HG02870 (cell line): ENCODE data around the gene PAPPA.

Source experiments
- ATAC-seq: cut with Tn5 transposase; IDR thresholded peaks from one replicate; pipeline ENCODE4 v1.9.1; 2021; ENCODE audit warnings: mild to moderate bottlenecking, moderate library complexity; ENCODE audit not compliant: unreplicated experiment

The PAPPA gene

DNA sequence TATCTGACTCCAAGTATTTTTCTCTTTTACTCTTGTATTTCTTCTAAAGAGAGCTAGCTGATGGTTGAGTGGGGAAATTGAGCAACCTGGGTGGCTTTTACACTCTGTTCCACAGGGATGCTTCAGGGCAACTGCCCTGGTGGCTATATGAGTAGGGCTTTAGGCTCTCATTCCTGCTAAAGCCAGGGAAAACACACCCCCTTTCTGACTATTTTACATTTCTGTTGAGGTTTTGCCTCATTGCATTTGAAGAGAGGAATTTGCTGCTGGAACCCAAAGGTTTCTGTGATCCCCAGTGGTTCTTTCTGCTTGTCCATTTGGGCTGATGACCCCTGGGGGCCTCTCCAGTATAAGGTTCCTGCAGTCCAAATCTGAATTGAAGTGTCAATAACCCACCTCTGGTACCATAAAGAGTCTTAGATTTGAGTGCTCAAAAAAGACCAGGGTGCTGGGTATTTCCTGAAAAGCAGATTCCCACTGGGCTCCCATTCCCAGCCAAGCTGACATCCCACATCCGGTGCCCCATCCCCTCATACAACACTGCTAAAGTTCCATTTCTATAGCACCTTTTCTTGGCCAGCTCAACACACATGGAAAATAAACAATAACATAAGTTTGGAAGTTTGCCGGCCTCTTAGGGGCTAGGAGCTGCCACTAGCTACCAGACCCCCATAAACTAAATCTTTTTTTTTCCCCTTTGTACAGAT lies 59.5 kb downstream of the PAPPA start:
- no peak for ATAC-seq

DNA sequence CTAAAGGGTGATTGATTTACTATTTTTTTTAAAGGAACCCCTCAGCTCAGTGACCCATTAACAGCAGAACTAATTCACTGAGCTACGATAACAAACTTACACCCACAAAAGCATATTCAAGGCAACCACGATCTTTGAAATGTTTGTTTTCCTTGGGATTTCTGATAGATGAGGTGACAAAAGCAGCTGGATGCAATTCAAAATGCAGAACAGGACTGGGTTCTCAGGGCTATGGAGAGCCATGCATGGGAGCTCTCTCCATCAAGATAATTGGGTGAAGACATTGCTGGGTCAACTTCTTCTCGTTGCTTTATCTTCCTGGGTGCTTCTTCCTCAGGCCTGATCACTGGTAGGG lies 60.1 kb downstream of the PAPPA start:
- ATAC-seq = no peak

DNA sequence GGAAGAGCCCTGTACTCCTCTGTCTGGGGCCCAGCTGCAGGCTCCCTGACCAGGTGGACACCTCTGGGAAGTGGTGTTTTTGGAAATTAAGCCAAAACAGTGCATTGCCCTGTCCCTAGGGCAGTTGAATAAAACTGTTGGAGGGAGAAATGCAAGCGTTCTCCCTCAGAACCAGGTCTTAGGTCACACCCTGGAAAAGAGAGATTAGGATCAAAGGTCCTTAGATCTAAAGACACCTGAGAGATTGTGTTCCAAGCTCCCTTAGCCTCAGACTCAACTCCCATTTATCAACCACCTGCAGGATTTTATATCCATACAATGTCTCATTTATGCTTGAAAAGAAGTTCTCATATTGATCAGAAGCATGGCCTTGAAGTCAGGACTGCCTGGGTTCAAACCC lies 64.8 kb downstream of the PAPPA start:
- ATAC-seq = no peak

DNA sequence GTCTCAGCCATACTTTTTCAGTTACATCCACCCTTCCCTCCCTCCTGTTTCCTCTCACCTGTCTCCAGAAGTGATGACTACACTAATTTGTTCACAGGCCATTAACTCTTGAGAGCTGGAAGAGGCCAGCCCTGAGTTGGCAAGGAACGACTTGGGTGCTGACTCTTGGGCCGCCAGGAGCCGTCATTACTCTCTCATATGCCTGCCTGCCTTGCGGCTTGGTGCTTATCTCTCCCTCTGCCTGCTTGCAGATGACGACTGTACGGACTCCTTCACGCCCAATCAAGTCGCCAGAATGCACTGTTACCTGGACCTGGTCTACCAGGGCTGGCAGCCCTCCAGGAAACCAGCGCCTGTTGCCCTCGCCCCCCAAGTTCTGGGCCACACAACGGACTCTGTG lies 66.1 kb downstream of the PAPPA start:
- ATAC-seq = no peak

DNA sequence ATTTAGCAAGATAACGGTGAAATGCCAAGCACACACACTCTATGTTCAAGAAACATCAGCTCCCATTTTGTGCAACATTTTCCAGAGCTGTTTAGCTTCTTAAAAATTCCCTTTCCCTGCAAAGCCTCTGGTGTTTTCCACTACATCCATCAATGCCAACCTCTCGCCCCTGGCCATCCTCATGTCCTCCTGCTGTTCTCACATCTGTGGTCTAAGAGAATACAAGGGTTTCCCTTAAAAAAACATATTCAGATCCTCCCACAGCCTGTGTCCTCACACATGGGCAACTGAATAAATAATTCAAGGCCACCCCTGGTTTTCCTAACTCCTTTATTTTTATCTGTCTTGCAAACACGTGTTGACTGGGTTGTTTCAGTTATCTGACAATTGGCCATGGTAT lies 70.3 kb downstream of the PAPPA start:
- ATAC-seq = no peak

DNA sequence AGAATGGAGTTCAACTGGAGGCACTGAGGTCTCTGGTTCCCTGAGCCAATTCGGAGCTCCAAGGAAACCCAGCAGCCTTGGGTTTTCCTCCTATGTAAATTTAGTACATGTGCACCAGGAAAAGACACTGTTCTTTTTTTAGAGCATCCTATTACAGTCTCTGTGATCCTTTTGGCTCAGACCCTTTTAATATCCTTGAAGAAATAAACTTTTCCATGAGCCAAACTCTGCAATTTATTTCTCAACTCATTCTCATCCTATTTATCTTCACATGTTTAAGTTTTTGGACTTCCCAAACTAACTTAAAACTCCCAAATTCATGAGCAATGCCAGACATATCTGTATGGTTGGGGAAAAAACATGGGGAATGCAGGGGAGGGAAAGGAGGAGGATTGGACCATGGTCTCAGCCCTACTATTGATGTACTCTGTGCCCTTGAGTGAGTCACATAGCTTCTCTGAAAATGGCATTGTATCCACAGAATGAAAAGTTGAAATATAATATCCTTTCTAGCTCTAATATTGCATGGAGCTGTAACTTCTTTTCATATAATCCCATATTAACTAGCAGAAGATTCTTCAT lies 76.6 kb downstream of the PAPPA start:
- no peak for ATAC-seq

DNA sequence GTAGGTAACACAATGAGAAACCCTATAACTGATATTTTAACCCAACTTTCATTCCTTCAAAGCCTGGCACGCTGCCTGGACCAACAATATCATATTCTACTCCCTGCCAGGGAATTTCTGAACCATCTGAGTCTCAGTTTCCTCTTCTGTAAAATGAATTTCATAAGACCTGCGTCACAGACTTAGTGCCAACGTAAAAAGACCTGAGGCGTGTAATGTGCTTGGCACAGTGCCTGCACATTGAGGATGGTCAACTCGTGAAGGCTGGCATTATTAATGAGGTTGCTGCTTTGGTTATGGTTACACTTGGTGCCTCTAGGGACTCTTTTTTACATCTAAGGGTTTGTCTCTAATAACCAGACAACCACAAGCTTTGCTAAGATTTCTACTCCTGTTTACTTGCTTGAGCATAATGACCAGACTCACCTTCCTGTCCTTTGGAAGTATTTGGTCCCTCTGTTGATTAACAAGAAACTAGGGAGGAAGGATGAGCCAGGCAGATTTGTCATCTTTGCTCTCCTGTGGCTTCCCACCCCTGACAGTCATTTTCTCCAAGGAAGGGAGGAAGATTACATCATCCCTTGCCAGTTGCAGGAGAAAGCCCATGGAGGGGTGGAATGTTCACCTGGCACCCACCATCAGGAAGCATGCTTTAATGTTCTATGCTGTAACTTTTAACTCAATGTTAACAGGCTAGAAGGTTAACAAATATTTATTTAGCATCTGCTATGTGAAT lies 79.0 kb downstream of the PAPPA start:
- no peak for ATAC-seq

DNA sequence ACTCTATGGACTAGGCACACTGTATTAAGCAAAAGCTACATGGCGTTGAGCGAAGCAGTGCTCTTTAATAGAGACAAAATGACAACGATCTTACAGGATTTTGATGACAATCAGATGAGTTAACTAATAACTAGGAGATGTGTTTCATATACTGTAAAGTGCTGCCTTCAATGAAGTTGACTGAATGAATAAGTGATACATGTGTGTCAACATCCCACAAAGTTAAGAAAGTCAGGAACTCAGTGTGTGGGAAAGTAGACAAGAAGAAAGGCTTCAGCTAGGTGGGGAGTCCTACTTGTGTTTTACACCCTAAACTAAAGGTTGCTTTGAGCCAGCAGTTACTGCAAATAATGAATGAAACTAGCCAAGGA lies 79.6 kb downstream of the PAPPA start:
- no peak for ATAC-seq

DNA sequence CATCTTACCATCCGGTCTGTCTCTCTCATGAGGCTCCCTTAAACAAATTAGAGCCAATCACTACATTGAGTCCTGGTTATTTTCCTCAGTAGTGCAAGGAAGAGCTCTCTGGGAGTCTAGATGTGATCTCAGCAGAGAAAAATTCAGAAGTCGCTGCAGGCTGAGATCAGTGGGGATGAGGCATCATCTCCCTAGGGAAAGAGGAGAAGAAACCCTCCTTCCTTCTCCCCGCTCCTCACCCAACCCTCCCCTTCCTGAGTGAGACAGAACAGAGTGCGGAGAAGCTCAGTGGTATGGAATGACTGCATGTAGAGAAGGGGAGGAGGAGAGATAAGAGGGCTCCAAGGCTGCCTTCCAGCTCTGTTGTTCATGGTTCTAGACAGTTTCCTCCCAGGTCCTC lies 80.5 kb downstream of the PAPPA start:
- no peak for ATAC-seq

DNA sequence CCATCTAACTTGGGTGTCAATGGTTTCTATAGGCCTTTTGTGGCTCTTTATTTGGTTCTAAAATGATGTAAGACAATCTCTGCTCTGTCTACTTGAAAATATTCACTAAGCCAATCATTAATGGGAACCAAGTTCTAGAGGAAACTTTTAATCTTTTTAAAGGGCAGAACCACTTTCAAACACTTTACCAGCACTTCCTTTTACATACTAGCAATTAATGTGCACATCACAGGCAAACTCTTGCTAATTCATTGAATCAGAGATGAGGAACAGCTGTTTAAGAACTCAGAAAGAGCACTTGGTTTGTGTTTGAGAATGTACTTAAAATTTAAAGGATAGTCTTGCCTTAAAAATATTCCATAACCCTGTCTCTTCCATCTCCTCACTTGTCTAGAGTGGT lies 83.4 kb downstream of the PAPPA start:
- ATAC-seq = no peak

DNA sequence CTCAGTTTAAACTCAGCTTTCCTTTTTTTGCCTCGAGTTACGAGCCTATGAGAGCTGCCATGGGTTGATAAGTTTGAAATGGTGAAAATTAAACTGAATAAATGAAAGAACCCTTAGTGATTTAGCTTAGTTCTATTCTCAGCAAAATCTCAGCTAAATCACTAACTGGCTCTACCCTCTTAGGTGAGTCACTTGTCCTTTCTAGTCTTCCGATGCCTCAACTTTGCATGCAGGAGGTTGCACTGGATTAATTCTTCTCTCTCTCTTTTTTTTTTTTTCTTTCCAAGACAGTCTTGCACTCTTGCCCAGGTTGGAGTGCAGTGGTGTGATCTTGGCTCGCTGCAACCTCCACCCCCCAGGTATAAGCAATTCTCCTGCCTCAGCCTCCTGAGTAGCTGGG lies 83.9 kb downstream of the PAPPA start:
- no peak for ATAC-seq

DNA sequence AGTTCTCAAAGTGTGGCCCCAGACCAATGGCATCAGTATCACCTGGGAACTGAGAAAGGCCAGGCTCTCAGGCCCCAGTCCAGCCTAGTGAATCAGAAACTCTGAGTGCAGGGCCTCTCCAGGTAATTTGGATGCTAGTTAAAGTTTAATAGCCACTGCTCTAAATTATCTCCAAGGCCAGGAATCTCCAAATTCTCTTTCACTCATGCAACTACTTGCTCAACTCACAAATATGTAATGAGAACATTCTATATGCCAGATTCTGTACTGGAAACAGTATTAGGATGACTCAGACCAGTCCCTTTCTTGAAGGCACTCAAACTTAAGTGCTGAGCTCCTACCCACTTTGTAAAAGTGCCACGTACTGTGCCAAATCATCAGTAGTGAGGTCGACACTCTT lies 84.6 kb downstream of the PAPPA start:
- no peak for ATAC-seq

DNA sequence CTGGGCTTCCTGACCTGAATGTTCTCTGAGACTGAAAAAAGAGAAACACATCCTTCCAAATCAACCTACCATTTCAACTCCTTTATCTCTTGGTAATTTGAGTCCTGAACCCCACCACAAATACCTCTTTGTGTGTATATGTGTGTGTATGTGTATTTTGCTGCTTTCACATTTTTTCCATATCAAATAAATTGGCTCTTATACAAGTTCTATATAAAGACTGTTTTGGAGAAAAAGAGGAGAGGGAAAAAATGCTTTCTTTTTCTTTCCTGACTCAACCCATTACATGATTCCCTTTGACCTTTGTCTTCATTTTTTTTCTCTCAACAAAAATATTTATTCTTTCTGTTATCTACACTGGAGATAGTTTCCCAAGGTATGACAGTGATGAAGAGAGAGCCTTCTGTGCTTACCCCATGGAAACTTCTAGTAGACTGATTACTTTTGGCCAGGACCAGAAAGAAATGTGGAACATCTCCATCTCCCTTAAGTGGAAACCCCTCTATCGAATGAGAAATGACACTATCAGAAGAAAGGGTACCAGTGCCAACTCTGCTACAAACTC lies 85.3 kb downstream of the PAPPA start:
- no peak for ATAC-seq

DNA sequence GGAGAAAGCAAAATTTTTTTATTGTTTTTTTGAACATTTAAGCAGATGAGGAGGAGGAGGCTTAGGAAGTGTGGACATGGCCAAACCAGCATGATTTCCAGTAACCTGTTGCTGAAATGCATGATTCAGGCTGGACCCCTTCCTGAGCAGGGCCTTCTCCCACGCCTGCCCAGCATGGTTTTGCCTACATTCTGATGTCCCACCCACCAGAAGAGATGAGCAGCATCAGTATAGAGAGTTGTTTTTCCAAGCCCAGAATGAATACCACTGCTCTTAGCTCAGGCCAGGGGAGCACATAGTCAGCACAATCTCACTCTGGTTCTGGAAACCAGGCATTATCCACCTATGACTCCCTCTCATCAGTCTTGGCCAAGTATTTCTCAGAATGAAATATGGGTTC lies 90.1 kb downstream of the PAPPA start:
- ATAC-seq = no peak

DNA sequence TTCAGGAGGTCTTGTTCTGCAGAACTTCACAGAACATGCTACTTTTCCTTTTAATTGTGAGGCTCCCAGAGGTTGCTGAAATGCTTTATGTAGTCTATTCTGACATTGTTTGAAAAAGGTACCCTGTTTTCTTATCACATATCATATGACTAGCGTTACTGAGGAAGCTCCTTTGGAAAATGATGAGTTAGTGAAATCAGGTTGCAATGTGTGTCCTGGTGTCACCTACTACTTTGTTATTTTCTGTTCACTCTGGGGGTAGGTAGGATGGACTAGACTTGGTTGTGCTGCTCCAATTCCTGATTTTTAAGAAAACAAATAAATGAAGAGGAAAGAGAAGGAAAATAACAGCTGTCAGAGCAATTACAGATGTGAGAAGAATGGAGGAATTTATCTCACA lies 93.7 kb downstream of the PAPPA start:
- ATAC-seq = no peak

DNA sequence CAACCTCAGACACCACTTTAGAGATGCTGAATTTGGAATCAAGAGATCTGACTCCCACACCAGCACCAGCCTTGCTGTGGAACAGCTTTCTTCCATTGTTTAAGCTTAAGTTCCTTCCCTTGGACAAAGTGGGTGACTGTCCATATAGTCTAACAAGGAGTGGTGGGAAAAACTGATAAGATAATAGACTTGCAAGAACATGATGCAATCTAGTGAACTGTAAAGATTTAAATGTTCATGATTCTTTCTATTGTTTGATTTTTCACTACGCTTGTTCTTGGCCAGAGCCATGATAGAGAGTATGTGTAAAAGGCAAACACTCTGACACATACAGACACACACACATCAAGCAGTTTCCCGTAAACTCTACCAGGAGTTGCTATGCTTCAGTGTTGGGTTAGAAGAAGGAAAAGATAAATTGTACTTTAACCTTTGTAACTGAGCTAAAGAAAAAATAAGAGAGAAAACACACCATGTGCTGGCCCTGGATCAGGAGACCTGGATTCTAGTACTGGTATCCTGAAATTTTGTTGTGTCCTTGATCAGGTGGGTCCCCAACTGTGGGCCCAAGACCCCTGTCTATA lies 94.3 kb downstream of the PAPPA start:
- no peak for ATAC-seq

DNA sequence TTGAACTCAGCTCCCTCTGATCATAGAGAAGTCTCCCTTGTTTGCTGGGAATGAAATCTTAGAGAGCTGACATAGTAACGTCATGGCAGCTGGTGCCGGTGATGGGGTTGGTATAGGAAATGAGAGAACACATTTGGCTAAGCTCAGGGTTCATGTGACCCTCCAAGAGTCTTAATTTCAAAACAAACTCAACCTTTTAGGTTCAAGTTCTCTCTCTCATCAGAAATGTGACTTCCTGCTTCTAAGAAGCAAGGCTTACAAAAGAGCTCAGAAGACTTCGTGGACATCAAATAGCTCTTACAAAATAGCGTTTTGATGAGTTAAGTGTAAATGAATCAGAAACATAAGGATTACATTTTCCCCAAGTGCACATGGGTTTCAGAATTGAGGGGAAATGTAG lies 97.3 kb downstream of the PAPPA start:
- ATAC-seq = no peak

DNA sequence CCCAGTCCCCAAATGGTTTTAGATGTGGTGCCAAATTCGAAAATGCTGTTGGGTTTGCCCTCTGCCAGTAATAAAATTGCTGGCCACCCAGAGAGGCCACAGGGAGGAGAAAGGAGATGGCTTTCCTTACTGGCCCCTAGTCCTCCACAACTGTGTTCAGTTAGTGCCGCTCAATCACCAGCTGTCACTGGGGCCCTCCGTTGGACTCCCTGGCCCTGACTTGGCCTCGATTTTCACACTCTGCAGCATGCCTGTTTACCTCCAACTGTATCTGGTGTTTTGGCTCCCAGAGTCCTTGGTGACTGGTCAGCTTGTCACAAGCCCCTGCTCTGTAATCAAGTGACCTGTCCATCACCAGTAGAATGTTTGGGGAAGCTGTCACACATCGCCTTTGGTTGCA lies 97.8 kb downstream of the PAPPA start:
- no peak for ATAC-seq

DNA sequence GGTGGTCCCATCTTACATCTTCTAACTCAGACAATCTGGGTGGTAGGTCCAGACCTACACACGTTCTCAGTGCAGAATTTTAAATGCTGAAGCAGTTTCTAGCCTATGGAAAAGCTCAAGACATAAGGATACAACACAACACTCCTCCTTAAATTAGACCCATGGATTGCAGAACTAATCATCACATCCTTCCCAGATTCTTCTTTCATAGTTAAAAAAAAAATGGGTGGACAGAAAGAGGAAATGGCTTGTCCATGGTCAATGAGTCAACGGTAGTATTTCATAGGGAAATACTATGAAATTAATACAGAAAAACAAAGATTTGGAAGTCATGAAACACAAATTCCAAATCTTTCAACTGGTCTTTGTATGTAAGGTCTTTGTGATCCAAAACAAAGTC lies 106.9 kb downstream of the PAPPA start:
- no peak for ATAC-seq

DNA sequence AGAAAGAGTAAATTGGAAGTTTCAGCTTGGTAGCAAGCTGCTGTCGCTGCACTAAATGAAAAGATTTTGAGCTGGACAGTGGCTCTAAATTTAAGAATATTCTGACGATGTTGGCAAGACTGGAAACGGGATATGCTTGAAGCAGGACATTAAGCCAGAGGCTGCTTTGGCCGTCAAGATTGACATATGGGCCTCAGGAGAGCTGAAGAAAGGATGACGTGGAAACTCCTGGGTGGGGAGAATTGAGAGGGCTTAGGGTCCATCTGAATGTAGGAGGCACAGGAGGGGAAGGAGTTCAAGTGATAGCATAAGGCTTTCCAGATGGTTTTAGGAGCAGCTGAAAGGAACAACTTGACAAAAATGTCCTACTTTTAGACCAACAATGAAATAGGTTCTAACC lies 108.9 kb downstream of the PAPPA start:
- no peak for ATAC-seq

DNA sequence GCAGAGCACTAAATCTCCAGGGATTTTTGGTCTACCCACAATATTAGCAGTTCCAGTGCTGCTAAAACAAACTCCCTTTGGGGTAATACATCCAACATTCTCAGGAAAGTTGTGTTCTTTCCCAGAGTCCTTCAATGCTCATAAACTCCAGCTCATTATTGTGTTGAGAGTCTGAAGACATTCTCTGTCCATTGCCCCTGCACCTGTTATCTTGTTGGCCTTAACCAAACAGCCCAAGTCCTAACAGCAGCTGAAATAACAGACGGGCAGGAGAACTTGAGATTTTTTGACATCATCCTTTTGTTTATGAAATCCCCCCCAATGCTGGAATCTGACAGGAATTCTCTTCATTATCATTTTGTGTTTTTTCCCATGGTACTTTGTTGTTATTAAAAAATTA lies 110.8 kb downstream of the PAPPA start:
- ATAC-seq = no peak

DNA sequence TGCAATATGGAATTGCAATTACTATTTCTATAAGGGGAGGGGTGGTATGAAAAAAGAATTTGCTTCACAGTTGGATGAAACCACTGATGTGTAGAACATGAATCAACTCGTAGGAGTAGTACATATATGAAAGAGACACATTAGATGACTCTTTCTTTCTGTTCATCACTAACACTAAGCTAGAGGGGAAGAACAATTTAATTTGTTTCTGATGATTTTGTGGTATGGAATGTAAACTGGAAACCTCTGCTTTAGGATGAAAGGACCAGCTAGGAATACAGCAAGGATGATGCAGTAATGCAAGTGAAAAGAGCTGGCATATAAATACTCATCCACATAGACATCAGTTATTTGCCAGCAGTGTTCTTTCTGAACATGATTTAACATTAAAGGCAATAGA lies 113.4 kb downstream of the PAPPA start:
- no peak for ATAC-seq
